ENCODE measurements around the gene KNL1. TPM values are rescaled to one million over a fixed set of nuclear protein-coding genes. Genes with fewer than 3 reads are reported as not detected.
"Not testable (repeated sequence)": the region's sequence is repeated elsewhere in the genome, so short reads cannot be mapped to it uniquely, and the experiment has no call there.

KNL1 gene
- total RNA-seq, 1 donor from 2014 or later: 6.2 TPM

GRCh38 chr15:40680151-40680550, 86.1 kb downstream of the KNL1 start:
- H3K9me3 Mint-ChIP-seq (ENCODE audit: unreplicated experiment): no peaks in the 10 kb centered on the region
- no peak for TF ChIP-seq CTCF (IDR thresholded peaks at IDR 0.05)
- peaks cover 7% of the 10 kb centered on the region for H3K4me1 Mint-ChIP-seq (ENCODE audit: unreplicated experiment)
- no peak overlapping the region for H3K27ac Mint-ChIP-seq (ENCODE audit: unreplicated experiment)
- no peak for DNase-seq (ENCODE audit: extremely low spot score, unreplicated experiment)
- no peak overlapping the region for H3K4me3 Mint-ChIP-seq (ENCODE audit: unreplicated experiment)
- no peaks in the 10 kb centered on the region for H3K27me3 Mint-ChIP-seq (ENCODE audit: unreplicated experiment)
- H3K36me3 Mint-ChIP-seq (ENCODE audit: unreplicated experiment): no peaks in the 10 kb centered on the region

GRCh38 chr15:40680959-40681358, 86.9 kb downstream of the KNL1 start:
- not testable (repeated sequence) for H3K4me3 Mint-ChIP-seq (ENCODE audit: unreplicated experiment); H3K4me1 Mint-ChIP-seq (ENCODE audit: unreplicated experiment); H3K9me3 Mint-ChIP-seq (ENCODE audit: unreplicated experiment); H3K27ac Mint-ChIP-seq (ENCODE audit: unreplicated experiment); H3K27me3 Mint-ChIP-seq (ENCODE audit: unreplicated experiment); DNase-seq (ENCODE audit: extremely low spot score, unreplicated experiment); H3K36me3 Mint-ChIP-seq (ENCODE audit: unreplicated experiment)

- TF ChIP-seq CTCF (IDR thresholded peaks at IDR 0.05): no peak
- H3K27ac Mint-ChIP-seq (ENCODE audit: unreplicated experiment): no peak overlapping the region
- no peaks in the 10 kb centered on the region for H3K27me3 Mint-ChIP-seq (ENCODE audit: unreplicated experiment)
- H3K9me3 Mint-ChIP-seq (ENCODE audit: unreplicated experiment): no peaks in the 10 kb centered on the region
- DNase-seq (ENCODE audit: extremely low spot score, unreplicated experiment): no peak
- H3K36me3 Mint-ChIP-seq (ENCODE audit: unreplicated experiment): no peaks in the 10 kb centered on the region
- H3K4me1 Mint-ChIP-seq (ENCODE audit: unreplicated experiment): no peaks in the 10 kb centered on the region
- H3K4me3 Mint-ChIP-seq (ENCODE audit: unreplicated experiment): no peak overlapping the region
Measured at GRCh38 chr15:40684381-40684780, 90.3 kb downstream of the KNL1 start.

GRCh38 chr15:40685376-40685775, 91.3 kb downstream of the KNL1 start:
- DNase-seq (ENCODE audit: extremely low spot score, unreplicated experiment): no peak
- Mint-ChIP-seq H3K4me1 (ENCODE audit: unreplicated experiment) (no peaks in the 10 kb centered on the region), H3K4me3 (ENCODE audit: unreplicated experiment) (no peak overlapping the region), H3K9me3 (ENCODE audit: unreplicated experiment) (no peaks in the 10 kb centered on the region), H3K27ac (ENCODE audit: unreplicated experiment) (no peak overlapping the region), H3K36me3 (ENCODE audit: unreplicated experiment) (no peaks in the 10 kb centered on the region), H3K27me3 (ENCODE audit: unreplicated experiment) (no peaks in the 10 kb centered on the region)
- no peak for TF ChIP-seq CTCF (IDR thresholded peaks at IDR 0.05)

GRCh38 chr15:40688932-40689799, 95.1 kb downstream of the KNL1 start:
- DNase-seq (ENCODE audit: extremely low spot score, unreplicated experiment): no peak
- Mint-ChIP-seq H3K9me3 (ENCODE audit: unreplicated experiment) (no peaks in the 10 kb centered on the region), H3K27me3 (ENCODE audit: unreplicated experiment) (no peaks in the 10 kb centered on the region), H3K36me3 (ENCODE audit: unreplicated experiment) (peaks cover 3% of the 10 kb centered on the region), H3K4me3 (ENCODE audit: unreplicated experiment) (no peak overlapping the region), H3K27ac (ENCODE audit: unreplicated experiment) (no peak overlapping the region), H3K4me1 (ENCODE audit: unreplicated experiment) (peaks cover 9% of the 10 kb centered on the region)
- TF ChIP-seq CTCF (IDR thresholded peaks at IDR 0.05): no peak

Data from osteocyte (in vitro differentiated cells).